Chondrocyte (in vitro differentiated cells): ENCODE data around the gene STAT3. TPM values are rescaled to one million over a fixed set of nuclear protein-coding genes. Genes with fewer than 3 reads are reported as not detected.

Source experiments
- DNase-seq: peaks from one replicate; pipeline ENCODE4 v3.0.0; 2021; ENCODE audit warnings: mixed read lengths, low spot score
- H3K27ac Mint-ChIP-seq: one replicate; pipeline ENCODE4 v1.8.0; 2021; ENCODE audit warnings: mild to moderate bottlenecking, moderate library complexity, mixed read lengths; ENCODE audit not compliant: unreplicated experiment
- H3K27me3 Mint-ChIP-seq: 2 replicates; pipeline ENCODE4 v1.8.0; 2021; ENCODE audit warnings: low read depth, mixed read lengths
- H3K36me3 Mint-ChIP-seq: 2 replicates; pipeline ENCODE4 v1.8.0; 2021; ENCODE audit warnings: low read depth, mixed read lengths
- H3K4me1 Mint-ChIP-seq: 2 replicates; pipeline ENCODE4 v1.8.0; 2021; ENCODE audit warnings: low read depth, mild to moderate bottlenecking, mixed read lengths
- H3K4me3 Mint-ChIP-seq: one replicate; pipeline ENCODE4 v1.8.0; 2021; ENCODE audit warnings: mild to moderate bottlenecking, moderate library complexity, mixed read lengths; ENCODE audit not compliant: unreplicated experiment
- H3K9me3 Mint-ChIP-seq: 2 replicates; pipeline ENCODE4 v1.8.0; 2021; ENCODE audit warnings: low read depth, mixed read lengths
- CTCF ChIP-seq: fragments of 200-600 bp; sonication (generic); IDR thresholded peaks from 2 replicates; pipeline ENCODE4 v1.5.0; 2021; ENCODE audit warnings: antibody characterized with exemption, mild to moderate bottlenecking, moderate library complexity
- total RNA-seq: library from RNA; stranded (reverse); gene quantifications from 3 replicates; pipeline ENCODE4 v1.2.1, GENCODE V29; 2021

The STAT3 gene
- total RNA-seq, 1 donor from 2014 or later, result 164 TPM

GRCh38 chr17:42359133-42359532, 29.1 kb downstream of the STAT3 start:
- DNase-seq, result no peak
- TF ChIP-seq CTCF, result no peak
- no peak overlapping the region for H3K27ac Mint-ChIP-seq
- H3K36me3 Mint-ChIP-seq, result no peaks in the 10 kb centered on the region
- no peaks in the 10 kb centered on the region for H3K9me3 Mint-ChIP-seq
- peaks cover 60% of the 10 kb centered on the region for H3K4me1 Mint-ChIP-seq
- no peak overlapping the region for H3K4me3 Mint-ChIP-seq
- no peaks in the 10 kb centered on the region for H3K27me3 Mint-ChIP-seq

- H3K36me3 Mint-ChIP-seq, result no peaks in the 10 kb centered on the region
- H3K27ac Mint-ChIP-seq, result peak overlapping the region; percentile 32
- H3K4me1 Mint-ChIP-seq, result peaks cover 58% of the 10 kb centered on the region
- no peak for DNase-seq
- no peaks in the 10 kb centered on the region for H3K9me3 Mint-ChIP-seq
- no peaks in the 10 kb centered on the region for H3K27me3 Mint-ChIP-seq
- H3K4me3 Mint-ChIP-seq, result no peak overlapping the region
- TF ChIP-seq CTCF, result no peak
Measured at GRCh38 chr17:42358434-42358833, 29.8 kb downstream of the STAT3 start.

GRCh38 chr17:42354956-42355843, 33.0 kb downstream of the STAT3 start:
- TF ChIP-seq CTCF, result no peak
- DNase-seq, result no peak
- H3K27ac Mint-ChIP-seq, result no peak overlapping the region
- H3K36me3 Mint-ChIP-seq, result no peaks in the 10 kb centered on the region
- H3K4me1 Mint-ChIP-seq, result peaks cover 39% of the 10 kb centered on the region
- no peaks in the 10 kb centered on the region for H3K27me3 Mint-ChIP-seq
- H3K9me3 Mint-ChIP-seq, result no peaks in the 10 kb centered on the region
- H3K4me3 Mint-ChIP-seq, result no peak overlapping the region

GRCh38 chr17:42348104-42348503, 40.1 kb downstream of the STAT3 start:
- Mint-ChIP-seq H3K9me3 (no peaks in the 10 kb centered on the region), H3K36me3 (peaks cover 19% of the 10 kb centered on the region), H3K27ac (no peak overlapping the region), H3K4me1 (peaks cover 43% of the 10 kb centered on the region), H3K27me3 (no peaks in the 10 kb centered on the region), H3K4me3 (no peak overlapping the region)
- no peak for DNase-seq
- no peak for TF ChIP-seq CTCF

GRCh38 chr17:42347606-42348005, 40.6 kb downstream of the STAT3 start:
- Mint-ChIP-seq H3K36me3 (peaks cover 20% of the 10 kb centered on the region), H3K4me3 (no peak overlapping the region), H3K27me3 (no peaks in the 10 kb centered on the region), H3K4me1 (peaks cover 42% of the 10 kb centered on the region), H3K27ac (peak overlapping the region; percentile 83), H3K9me3 (no peaks in the 10 kb centered on the region)
- no peak for TF ChIP-seq CTCF
- DNase-seq, result no peak
